NCI-H128 (cell line): Measurements from ENCODE around the gene BPIFB2.

Experiments used
- DNase-seq: peaks from one replicate; lab custom pipeline; 2025; ENCODE audit not compliant: unreplicated experiment; lab: John Stamatoyannopoulos, UW

BPIFB2 gene

DNA sequence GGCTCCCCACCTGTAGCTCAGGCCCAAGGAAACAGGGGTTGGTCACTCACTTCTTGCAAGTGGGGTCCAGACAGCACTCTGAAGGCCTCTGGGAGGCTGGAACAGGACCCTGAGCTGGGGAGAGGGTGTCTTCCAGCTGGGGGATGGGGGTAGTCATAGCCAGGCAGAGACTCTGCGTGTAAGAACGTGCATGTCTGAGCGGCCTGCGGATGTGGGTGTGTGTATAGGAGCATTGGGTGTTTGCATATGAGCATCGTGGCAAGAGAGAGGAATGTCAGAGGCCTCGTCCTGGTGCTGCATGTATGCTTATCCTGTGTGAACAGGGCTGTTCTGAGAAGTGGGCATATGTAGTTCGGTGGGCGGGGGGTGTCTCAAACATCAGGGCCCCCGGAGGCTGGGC, 58.3 kb downstream of the BPIFB2 start:
- DNase-seq, result no peak

DNA sequence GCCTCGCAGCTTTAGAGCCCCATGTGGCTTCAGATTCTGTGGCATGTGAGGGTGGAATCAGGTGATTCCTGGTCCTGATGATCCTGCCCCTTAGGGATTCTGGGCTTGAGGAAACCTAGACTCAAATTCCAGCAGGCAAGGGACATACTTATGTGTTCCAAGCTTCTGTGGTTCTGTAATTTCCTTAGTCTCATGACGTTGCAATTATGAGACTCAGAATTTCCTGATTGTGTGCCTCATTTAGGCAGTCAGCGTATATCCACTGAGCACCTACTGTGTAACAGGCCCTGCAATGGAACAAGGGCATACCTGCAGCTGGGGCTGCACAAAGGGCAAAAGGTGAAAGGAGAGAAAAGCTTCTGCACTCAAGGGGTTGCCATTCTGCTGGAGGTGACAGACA, 60.3 kb downstream of the BPIFB2 start:
- DNase-seq, result no peak

DNA sequence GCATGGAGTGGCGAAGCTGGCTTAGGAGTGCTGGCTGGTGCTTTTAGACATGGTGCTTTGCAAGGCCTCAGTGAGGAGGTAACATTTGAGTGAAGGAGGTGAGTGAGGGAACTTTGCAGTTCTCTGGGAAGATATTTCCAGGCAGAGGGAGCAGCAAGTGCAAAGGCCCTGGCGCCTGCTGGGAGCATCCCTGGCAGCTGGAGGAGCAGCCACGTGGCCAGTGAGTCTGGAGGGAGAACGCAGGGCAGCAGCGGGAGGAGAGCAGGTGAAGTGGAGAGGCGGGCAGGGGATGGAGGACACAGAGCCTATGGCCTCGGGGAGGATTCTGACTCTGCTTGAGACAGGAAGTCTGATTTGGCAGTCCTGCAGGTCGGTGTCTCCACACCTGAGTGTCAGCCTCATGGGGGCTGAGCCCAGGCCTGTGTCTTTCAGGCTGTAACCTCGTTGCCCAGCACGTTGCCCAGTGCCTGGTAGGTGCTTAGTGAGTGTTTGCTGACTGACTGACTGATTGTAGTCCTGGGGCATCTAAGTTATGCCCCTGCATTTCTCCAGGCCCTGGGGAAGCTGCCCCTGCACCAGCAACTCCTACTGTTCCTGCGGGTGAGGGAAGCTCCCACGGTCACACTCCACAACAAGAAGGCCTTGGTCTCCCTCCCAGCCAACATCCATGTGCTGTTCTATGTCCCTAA, 60.9 kb downstream of the BPIFB2 start:
- DNase-seq, result no peak

DNA sequence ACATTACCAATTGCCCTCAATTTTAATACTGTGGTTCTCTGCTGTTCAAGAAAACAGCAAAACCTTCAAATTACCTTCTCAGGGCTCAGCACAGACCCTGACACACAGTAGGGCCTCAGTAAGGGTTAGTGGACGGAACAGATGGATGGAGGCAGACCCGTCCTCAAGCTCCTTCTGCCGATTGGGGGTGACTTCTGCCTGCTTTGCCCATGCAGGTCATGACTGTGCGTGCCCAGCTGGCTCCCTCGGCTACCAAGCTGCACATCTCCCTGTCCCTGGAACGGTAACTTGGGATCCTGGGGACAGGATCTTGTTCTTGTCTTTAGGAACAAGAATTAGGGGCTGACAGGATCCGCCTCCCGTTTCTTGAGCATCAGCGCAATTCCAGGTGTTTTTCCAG, 62.2 kb downstream of the BPIFB2 start:
- DNase-seq, result no peak

DNA sequence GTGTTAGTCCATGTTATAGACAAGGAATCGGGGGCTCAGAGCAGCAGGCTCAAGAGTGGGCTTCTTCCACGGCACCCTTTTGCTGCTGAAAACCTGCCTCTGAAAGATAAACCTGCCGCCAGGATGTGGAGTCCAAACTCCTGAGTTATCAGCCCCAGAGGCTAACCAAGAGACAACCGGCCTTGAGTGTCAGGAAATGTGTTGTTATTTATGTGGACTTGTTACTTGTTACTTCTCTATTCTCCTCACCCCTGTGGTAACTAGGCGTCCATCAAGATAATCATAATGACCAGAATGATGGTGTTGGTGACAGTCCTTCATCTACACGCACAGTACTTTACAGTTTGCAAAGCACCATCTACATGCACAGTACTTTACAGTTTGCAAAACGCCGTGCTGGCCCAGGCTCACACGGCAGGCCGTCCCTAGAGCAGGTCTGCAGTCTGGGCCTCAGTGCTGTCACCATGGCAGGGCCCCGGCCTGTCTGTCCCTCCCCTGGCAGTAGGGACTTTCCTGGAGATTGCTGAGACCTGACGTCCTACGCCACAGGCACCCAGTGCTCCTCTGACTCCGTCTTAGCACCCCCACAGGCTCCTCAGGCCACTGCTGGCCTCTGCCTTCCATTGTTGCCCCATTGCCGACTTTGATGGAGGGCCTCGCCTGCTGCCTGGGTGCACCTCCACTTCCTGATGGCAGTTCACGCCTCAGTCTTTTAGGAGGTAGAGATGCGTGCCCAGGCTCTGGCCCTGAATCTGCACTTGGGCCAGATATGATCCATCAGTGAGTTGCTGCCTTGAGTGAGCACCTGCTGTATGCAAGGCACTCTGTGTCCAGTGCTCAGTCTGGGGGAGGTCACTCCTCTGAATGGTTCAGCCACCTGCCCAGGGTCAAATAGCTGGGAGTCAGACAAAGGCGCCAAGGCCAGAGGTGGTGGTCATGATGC, 62.9 kb downstream of the BPIFB2 start:
- no peak for DNase-seq

DNA sequence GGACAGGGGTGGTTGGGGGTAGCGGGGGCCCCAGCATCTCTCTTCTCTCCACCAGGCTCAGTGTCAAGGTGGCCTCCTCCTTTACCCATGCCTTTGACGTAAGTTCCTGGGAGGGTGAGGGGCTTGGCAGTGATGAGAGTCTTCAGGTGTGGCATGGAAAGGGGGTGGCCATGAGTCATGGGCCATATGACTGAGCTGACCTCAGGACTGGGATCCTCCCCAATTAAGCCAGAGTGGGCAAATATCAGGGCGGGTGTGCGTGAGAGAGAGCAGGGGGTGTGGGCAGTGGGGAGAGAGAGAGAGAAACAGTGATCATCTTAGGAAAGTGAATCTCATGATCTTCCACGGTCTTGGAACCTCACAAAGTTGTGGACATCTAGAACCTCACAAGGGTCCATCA, 63.7 kb downstream of the BPIFB2 start:
- no peak for DNase-seq

DNA sequence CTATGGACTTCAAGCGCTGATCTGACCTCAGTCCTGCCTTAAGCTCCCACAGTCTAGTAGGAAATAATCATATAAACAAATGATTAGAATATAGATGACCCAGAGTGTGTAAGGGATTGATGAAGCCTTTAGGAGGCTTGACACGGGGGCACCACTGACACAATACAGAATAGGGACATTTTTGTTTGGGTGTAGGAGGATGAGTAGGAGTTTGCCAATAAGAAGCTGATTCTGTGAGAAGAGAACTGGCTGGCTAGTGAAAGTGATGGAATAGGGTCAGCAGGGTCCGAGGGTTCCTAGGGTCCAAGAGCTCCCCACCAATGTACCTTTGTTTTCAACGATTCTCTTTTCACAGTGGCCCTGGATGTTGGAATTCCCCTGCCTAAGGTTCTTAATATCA, 64.9 kb downstream of the BPIFB2 start:
- DNase-seq, result no peak

DNA sequence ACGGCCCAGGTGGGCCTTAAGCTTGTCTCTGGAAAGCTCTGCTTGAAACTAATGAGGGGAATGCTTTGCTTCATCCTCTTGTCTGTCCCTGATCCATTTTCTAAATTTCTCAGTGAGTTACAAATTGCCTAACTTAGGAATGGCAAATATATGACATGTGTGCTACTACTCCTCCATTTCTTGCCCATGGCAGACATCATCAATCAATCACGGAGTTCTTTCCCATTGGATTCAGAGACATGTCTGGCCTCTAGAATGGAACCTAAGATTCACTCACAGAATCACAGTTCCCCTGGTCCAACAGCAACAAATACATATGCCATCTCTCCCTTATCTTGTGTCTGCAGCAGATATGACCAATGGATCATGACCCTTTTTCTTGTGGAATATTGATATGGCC, 65.3 kb downstream of the BPIFB2 start:
- no peak for DNase-seq
